Panc1 (cell line): ENCODE measurements around the gene RBM10. TPM values are rescaled to one million over a fixed set of nuclear protein-coding genes. Genes with fewer than 3 reads are reported as not detected.

ENCODE experiments used
- ATAC-seq: fragments of 200-7000 bp; cut with Tn5 transposase; 2 replicates; pipeline ENCODE4 v1.9.1; 2020; ENCODE audit warnings: mild to moderate bottlenecking, moderate library complexity
- BruUV-seq: library from RNA; stranded (reverse); fragments of 400-500 nt; replicated peaks from 2 replicates; lab custom pipeline; 2021; lab: Mats Ljungman, UMichigan
- CTCF ChIA-PET: fragments of 300-600 bp; sonication (Branson Sonifier 250); formaldehyde crosslinking; loops from one replicate; lab custom pipeline; 2022; ENCODE audit warnings: antibody characterized with exemption; lab: Charles Lee
- POLR2A ChIA-PET: fragments of 300-600 bp; sonication (Branson Sonifier 250); formaldehyde crosslinking; loops from one replicate; lab custom pipeline; 2022; ENCODE audit warnings: antibody characterized with exemption; lab: Charles Lee
- DNase-seq: peaks from one replicate; pipeline ENCODE4 v3.0.0-alpha.2; 2010; ENCODE audit warnings: low read depth, low spot score
- H3K27ac ChIP-seq: 2 replicates; pipeline ENCODE4 v1.5.1; 2011; ENCODE audit warnings: mild to moderate bottlenecking, low read length, inconsistent platforms
- H3K27me3 ChIP-seq: fragments of 200-500 bp; sonication (Bioruptor generic); 2 replicates; pipeline ENCODE4 v1.6.0; 2014; ENCODE audit warnings: low read length, inconsistent platforms; ENCODE audit not compliant: control insufficient read depth, insufficient read depth
- H3K36me3 ChIP-seq: fragments of 200-500 bp; sonication (Bioruptor generic); 2 replicates; pipeline ENCODE4 v1.5.1; 2014; ENCODE audit warnings: inconsistent platforms, mild to moderate bottlenecking, low read length, moderate library complexity; ENCODE audit not compliant: control insufficient read depth, insufficient read depth
- H3K4me1 ChIP-seq: 2 replicates; pipeline ENCODE4 v1.5.1; 2011; ENCODE audit warnings: inconsistent platforms, mild to moderate bottlenecking, low read length, moderate library complexity; ENCODE audit not compliant: control insufficient read depth, insufficient read depth
- H3K4me3 ChIP-seq, 2 experiments: 2 replicates each; pipeline ENCODE4 v1.5.1; 2011 to 2012; ENCODE audit warnings: low read depth in 2 of 2, low read length in 2 of 2, mild to moderate bottlenecking in 2 of 2, inconsistent platforms in 1 of 2, moderate library complexity in 1 of 2
- H3K9me3 ChIP-seq: fragments of 200-500 bp; sonication (Bioruptor generic); 2 replicates; pipeline ENCODE4 v1.5.1; 2014; ENCODE audit warnings: low read depth, mild to moderate bottlenecking, inconsistent platforms, low read length, moderate library complexity; ENCODE audit not compliant: control insufficient read depth, insufficient read depth
- POLR2AphosphoS5 ChIP-seq: IDR thresholded peaks from 2 replicates; pipeline ENCODE4 v1.6.1; 2012; ENCODE audit warnings: mild to moderate bottlenecking, low read depth, low read length, moderate library complexity
- SIN3A ChIP-seq: IDR thresholded peaks from 2 replicates; pipeline ENCODE4 v1.6.1; 2012; ENCODE audit warnings: low read depth, mild to moderate bottlenecking, low read length, moderate library complexity, borderline replicate concordance; ENCODE audit not compliant: insufficient read depth
- TCF7L2 ChIP-seq: IDR thresholded peaks from 2 replicates; pipeline ENCODE4 v1.6.1; 2011; ENCODE audit warnings: mild to moderate bottlenecking, low read depth, low read length, inconsistent platforms
- in situ Hi-C: cut with HindIII; loops from 2 replicates; pipeline ENCODE4 v1.10.0; 2016; ENCODE audit warnings: low sequenced_read_pairs, low pct_unique_long_range_greater_than_20kb
- intact Hi-C: fragments of 100-400 bp; cut with micrococcal nuclease; formaldehyde crosslinking; loops from one replicate; pipeline ENCODE4 v1.10.0; 2022; ENCODE audit not compliant: unreplicated experiment
- total RNA-seq: library from RNA; stranded (reverse); gene quantifications from one replicate; pipeline ENCODE4 v1.2.1, GENCODE V29; 2021; ENCODE audit not compliant: unreplicated experiment
- TF ChIP-seq, protein P1 (sequence below): fragments of 450-650 bp; IDR thresholded peaks from 2 replicates; pipeline ENCODE4 v1.5.1; 2017; ENCODE audit warnings: mild to moderate bottlenecking
- TF ChIP-seq, protein P2 (sequence below), 2 experiments: IDR thresholded peaks; 2 replicates each; pipeline ENCODE4 v1.6.1; 2011 to 2012; ENCODE audit warnings: low read depth in 2 of 2, control low read depth in 1 of 2, low read length in 1 of 2, mild to moderate bottlenecking in 1 of 2, moderate library complexity in 1 of 2; ENCODE audit not compliant: insufficient read depth in 1 of 2

The RBM10 gene
- total RNA-seq, 1 experiment from 2014 or later = 47.1 TPM

- ChIA-PET POLR2A (no interaction called here), CTCF (no interaction called here)
- intact Hi-C loops = no loop called here
- in situ Hi-C loops = no loop called here
- no peak for DNase-seq
- H3K27ac ChIP-seq = no peak overlapping the region
- H3K9me3 ChIP-seq = no peaks in the 10 kb centered on the region
- no peak overlapping the region for H3K4me3 ChIP-seq
- TSS peak; percentile 2 for BruUV-seq
- no peak for ATAC-seq
- H3K4me1 ChIP-seq = no peaks in the 10 kb centered on the region; the same call in none of the 2 replicates
- peaks cover 26% of the 10 kb centered on the region for H3K36me3 ChIP-seq
- no peaks in the 10 kb centered on the region for H3K27me3 ChIP-seq
- TF ChIP-seq TCF7L2 (no peak), SIN3A (no peak), POLR2AphosphoS5 (no peak)
- TF ChIP-seq, protein P1, sequence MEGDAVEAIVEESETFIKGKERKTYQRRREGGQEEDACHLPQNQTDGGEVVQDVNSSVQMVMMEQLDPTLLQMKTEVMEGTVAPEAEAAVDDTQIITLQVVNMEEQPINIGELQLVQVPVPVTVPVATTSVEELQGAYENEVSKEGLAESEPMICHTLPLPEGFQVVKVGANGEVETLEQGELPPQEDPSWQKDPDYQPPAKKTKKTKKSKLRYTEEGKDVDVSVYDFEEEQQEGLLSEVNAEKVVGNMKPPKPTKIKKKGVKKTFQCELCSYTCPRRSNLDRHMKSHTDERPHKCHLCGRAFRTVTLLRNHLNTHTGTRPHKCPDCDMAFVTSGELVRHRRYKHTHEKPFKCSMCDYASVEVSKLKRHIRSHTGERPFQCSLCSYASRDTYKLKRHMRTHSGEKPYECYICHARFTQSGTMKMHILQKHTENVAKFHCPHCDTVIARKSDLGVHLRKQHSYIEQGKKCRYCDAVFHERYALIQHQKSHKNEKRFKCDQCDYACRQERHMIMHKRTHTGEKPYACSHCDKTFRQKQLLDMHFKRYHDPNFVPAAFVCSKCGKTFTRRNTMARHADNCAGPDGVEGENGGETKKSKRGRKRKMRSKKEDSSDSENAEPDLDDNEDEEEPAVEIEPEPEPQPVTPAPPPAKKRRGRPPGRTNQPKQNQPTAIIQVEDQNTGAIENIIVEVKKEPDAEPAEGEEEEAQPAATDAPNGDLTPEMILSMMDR = no peak
- TF ChIP-seq, protein P2, sequence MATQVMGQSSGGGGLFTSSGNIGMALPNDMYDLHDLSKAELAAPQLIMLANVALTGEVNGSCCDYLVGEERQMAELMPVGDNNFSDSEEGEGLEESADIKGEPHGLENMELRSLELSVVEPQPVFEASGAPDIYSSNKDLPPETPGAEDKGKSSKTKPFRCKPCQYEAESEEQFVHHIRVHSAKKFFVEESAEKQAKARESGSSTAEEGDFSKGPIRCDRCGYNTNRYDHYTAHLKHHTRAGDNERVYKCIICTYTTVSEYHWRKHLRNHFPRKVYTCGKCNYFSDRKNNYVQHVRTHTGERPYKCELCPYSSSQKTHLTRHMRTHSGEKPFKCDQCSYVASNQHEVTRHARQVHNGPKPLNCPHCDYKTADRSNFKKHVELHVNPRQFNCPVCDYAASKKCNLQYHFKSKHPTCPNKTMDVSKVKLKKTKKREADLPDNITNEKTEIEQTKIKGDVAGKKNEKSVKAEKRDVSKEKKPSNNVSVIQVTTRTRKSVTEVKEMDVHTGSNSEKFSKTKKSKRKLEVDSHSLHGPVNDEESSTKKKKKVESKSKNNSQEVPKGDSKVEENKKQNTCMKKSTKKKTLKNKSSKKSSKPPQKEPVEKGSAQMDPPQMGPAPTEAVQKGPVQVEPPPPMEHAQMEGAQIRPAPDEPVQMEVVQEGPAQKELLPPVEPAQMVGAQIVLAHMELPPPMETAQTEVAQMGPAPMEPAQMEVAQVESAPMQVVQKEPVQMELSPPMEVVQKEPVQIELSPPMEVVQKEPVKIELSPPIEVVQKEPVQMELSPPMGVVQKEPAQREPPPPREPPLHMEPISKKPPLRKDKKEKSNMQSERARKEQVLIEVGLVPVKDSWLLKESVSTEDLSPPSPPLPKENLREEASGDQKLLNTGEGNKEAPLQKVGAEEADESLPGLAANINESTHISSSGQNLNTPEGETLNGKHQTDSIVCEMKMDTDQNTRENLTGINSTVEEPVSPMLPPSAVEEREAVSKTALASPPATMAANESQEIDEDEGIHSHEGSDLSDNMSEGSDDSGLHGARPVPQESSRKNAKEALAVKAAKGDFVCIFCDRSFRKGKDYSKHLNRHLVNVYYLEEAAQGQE (IDR thresholded peaks at IDR 0.05; ENCODE audit: insufficient read depth in 1 of 2, low read depth in 2 of 2, low read length in 1 of 2) = no peak
Measured at GRCh38 chrX:47202316-47202715, 57.3 kb downstream of the RBM10 start.

DNA sequence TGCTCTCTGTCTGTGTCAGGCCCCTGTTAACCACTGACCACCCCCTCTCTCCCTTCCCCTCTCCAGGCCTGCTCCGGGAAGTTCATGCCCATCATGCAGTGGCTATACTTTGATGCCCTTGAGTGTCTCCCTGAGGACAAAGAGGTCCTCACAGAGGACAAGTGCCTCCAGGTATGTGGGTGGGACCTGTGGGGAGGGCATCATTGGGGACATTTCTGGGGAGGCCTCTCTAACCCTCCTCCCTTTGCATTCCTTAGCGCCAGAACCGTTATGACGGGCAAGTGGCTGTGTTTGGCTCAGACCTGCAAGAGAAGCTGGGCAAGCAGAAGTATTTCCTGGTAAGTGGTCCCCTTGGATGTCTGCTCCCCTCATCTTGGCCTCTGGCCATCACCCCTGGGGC lies 57.9 kb downstream of the RBM10 start:
- intact Hi-C loops = no loop called here
- BruUV-seq = no TSS peak
- Histone ChIP-seq H3K36me3 (peaks cover 23% of the 10 kb centered on the region), H3K27ac (no peak overlapping the region), H3K27me3 (no peaks in the 10 kb centered on the region), H3K4me1 (no peaks in the 10 kb centered on the region; the same call in 1 of the 2 replicates), H3K4me3 (no peak overlapping the region), H3K9me3 (no peaks in the 10 kb centered on the region)
- TF ChIP-seq SIN3A = no peak
- TF ChIP-seq, protein P1 = no peak
- no peak for TF ChIP-seq POLR2AphosphoS5
- no peak for TF ChIP-seq TCF7L2
- TF ChIP-seq, protein P2 (IDR thresholded peaks at IDR 0.05; ENCODE audit: insufficient read depth in 1 of 2, low read depth in 2 of 2, low read length in 1 of 2) = no peak
- in situ Hi-C loops = no loop called here
- CTCF ChIA-PET = no interaction called here
- POLR2A ChIA-PET = no interaction called here
- DNase-seq (no peak), ATAC-seq (no peak)
